Activated CD4-positive, alpha-beta memory T cell treated with anti-CD3 and anti-CD28 coated beads, Interleukin-2, amount 10 ng/mL, durations not matched to agents 7 days and 5 days (primary cell): ENCODE data around the gene ORM1. TPM values are rescaled to one million over a fixed set of nuclear protein-coding genes. Genes with fewer than 3 reads are reported as not detected.

ENCODE experiments used
- CTCF ChIA-PET: fragments of 350-600 bp; sonication (Branson Sonifier 250); formaldehyde crosslinking; loops from one replicate; lab custom pipeline; 2021; ENCODE audit warnings: antibody characterized with exemption, inconsistent platforms; lab: Charles Lee
- POLR2A ChIA-PET: fragments of 350-600 bp; sonication (Branson Sonifier 250); formaldehyde crosslinking; loops from one replicate; lab custom pipeline; 2021; ENCODE audit warnings: antibody characterized with exemption; lab: Charles Lee
- DNase-seq: peaks from one replicate; pipeline ENCODE4 v3.0.0-alpha.2; 2020
- H3K27ac Mint-ChIP-seq: one replicate; pipeline ENCODE4 v1.8.0; 2021; ENCODE audit warnings: mild to moderate bottlenecking, mixed read lengths
- H3K27me3 Mint-ChIP-seq: one replicate; pipeline ENCODE4 v1.8.0; 2021; ENCODE audit warnings: mixed read lengths
- H3K36me3 Mint-ChIP-seq: one replicate; pipeline ENCODE4 v1.8.0; 2021; ENCODE audit warnings: low read depth, mixed read lengths
- H3K4me1 Mint-ChIP-seq: one replicate; pipeline ENCODE4 v1.8.0; 2021; ENCODE audit warnings: mixed read lengths
- H3K4me3 Mint-ChIP-seq: one replicate; pipeline ENCODE4 v1.8.0; 2021; ENCODE audit warnings: mild to moderate bottlenecking, mixed read lengths
- H3K9me3 Mint-ChIP-seq: one replicate; pipeline ENCODE4 v1.8.0; 2021; ENCODE audit warnings: mixed read lengths
- total RNA-seq, 2 experiments: library from RNA; stranded (reverse); gene quantifications; one replicate each; pipeline ENCODE4 v1.2.3, GENCODE V29; 2021

ORM1 gene
- total RNA-seq, 2 experiments from 2014 or later, result not detected

DNA sequence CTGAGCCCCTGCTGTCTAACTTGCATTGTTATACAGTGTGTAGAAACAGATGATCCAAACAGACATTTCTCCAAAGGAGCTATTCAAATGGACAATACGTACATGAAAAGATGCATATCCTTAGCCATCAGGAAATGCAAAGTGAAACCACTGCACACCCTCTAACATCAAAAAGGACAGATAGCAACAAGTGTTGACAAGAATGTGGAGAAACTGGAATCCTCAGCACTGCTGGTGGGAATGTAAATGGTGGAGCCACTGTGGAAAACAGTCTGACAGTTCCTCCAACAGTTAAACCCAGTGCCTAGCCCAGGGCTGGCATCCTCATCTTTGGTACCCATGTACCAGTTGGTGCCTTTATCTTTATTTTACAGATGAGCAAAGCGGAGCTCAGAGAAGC is 15.3 kb downstream of the ORM1 start:
- DNase-seq, result no peak
- Mint-ChIP-seq H3K27me3 (no peaks in the 10 kb centered on the region), H3K27ac (no peak overlapping the region), H3K4me1 (peaks cover 7% of the 10 kb centered on the region), H3K36me3 (peaks cover 82% of the 10 kb centered on the region), H3K9me3 (no peaks in the 10 kb centered on the region), H3K4me3 (no peak overlapping the region)
- POLR2A ChIA-PET, result interaction anchor here (0.7 to 6.2 kb wide), 4 partner anchors 9 to 48 kb away, joined by 3 to 36 read pairs (median 3); partner anchors contain the start of gene AKNA
- CTCF ChIA-PET, result interaction anchor here (0.8 to 3.2 kb wide), 6 partner anchors 14 to 316 kb away, joined by 3 to 24 read pairs (median 5); partner anchors contain the start of gene AKNA

DNA sequence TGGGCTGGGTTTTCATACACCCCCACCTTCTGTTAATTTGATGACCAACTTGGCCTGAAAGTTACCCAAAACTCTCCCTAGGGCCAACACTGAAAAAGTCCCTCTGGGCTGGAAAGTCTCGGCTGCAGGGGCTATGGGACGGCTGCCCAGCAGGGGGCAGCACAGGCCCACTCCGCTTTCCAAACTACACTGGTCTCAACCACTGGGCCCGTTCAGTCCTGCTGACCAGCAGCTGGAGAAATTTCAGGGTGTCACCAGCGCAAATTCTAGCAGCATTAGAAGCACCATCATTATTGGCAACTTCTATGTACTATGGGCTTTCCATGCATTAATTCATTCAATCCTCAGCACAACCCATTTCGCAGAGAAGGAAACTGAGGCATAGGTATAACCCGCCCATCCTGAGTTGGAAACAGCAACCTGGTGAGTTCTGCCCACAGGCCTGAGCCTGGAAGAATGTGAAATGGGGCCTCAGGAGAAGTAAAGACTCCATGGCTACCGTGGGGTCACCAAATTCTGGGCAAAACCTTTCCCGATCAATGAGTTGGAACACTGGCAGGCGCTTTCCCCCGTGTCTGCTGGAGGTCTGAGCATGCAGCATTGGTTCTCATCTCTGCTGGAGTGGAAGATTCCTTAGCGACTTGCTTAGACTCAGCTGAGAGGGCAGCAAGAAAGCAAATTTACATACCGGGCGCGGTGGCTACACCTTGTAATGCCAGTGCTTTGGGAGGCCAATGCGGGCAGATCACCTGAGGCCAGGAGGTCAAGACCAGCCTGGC is 16.4 kb downstream of the ORM1 start:
- H3K4me3 Mint-ChIP-seq, result no peak overlapping the region
- H3K36me3 Mint-ChIP-seq, result peaks cover 92% of the 10 kb centered on the region
- no peaks in the 10 kb centered on the region for H3K9me3 Mint-ChIP-seq
- DNase-seq, result peak; percentile 60
- POLR2A ChIA-PET, result interaction anchor here (1.2 to 6.2 kb wide), 3 partner anchors 10 to 47 kb away, joined by 3 to 36 read pairs (median 3); partner anchors contain the start of gene AKNA
- H3K27ac Mint-ChIP-seq, result no peak overlapping the region
- H3K4me1 Mint-ChIP-seq, result peaks cover 9% of the 10 kb centered on the region
- H3K27me3 Mint-ChIP-seq, result no peaks in the 10 kb centered on the region
- CTCF ChIA-PET, result interaction anchor here (0.8 to 3.2 kb wide), 9 partner anchors 11 to 66 kb away, joined by 3 to 24 read pairs (median 4); partner anchors contain the start of gene AKNA

DNA sequence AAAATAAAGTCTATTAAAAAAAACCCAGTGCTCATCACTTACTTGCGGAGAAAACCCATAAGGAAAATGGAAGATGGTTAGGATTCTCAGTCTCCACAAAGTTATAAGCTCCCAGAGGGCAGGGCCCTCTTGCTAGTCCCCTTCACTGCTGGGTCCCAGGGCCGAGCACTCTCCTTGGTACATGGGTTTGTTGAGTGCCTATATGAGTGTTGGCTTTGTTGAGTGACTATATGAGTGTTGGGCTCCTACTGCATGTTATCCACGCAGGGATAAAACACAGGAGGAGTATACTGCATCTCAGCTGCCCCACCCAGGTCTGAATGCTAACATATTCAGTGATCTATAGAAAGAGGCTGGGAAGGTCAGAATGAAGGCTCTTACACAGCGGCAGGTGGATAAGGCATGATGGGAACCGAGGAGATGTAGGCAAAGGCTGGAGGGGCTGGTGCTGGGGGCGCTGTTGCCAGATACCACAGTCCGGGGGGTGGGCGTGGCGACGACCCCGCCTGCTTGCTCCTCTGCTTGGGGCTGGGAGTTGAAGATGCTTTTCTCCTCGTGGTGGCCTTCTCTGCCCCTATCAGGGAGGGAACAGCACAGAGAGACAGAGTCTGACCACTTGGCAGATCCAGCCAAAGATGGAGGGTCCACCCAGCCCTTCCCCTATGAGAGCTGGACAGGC is 18.4 kb downstream of the ORM1 start:
- H3K27ac Mint-ChIP-seq, result peak overlapping the region; percentile 28
- peaks cover 93% of the 10 kb centered on the region for H3K36me3 Mint-ChIP-seq
- peaks cover 10% of the 10 kb centered on the region for H3K4me1 Mint-ChIP-seq
- CTCF ChIA-PET, result interaction anchor here (1.6 to 2.0 kb wide), 2 partner anchors 11 to 38 kb away, joined by 4 to 5 read pairs; no protein-coding TSS in a partner anchor
- no peak overlapping the region for H3K4me3 Mint-ChIP-seq
- POLR2A ChIA-PET, result interaction anchor here (1.2 to 6.2 kb wide), 3 partner anchors 22 to 45 kb away, joined by 3 to 36 read pairs (median 5); partner anchors contain the start of gene AKNA
- H3K27me3 Mint-ChIP-seq, result no peaks in the 10 kb centered on the region
- H3K9me3 Mint-ChIP-seq, result no peaks in the 10 kb centered on the region
- DNase-seq, result no peak

DNA sequence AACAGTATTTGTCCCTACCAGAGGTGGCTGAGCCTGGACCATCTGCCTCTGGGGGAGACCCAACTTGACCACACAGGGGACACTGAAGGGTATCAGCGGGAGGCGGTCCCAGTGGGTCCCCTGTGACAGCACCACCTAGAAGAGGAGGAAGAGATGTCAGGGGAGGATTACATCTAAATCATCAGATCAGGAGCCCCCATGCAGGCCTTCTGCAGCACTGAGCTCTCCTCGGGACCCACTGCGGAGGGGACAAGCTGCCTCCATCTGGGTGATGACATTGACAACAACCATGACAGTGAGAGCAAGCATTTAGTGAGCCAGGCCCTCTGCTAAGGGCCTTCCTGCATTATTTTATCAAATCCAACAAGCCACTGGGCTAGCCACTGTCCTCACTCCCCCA is 19.1 kb downstream of the ORM1 start:
- DNase-seq, result no peak
- Mint-ChIP-seq H3K4me1 (peaks cover 10% of the 10 kb centered on the region), H3K36me3 (peaks cover 93% of the 10 kb centered on the region), H3K27me3 (no peaks in the 10 kb centered on the region), H3K4me3 (no peak overlapping the region), H3K27ac (no peak overlapping the region), H3K9me3 (no peaks in the 10 kb centered on the region)
- ChIA-PET POLR2A (interaction anchor here (1.2 to 6.2 kb wide), 2 partner anchors 23 to 44 kb away, joined by 5 to 36 read pairs; partner anchors contain the start of gene AKNA), CTCF (interaction anchor here (2.0 kb wide), 1 partner anchor 37 kb away, joined by 5 read pairs; no protein-coding TSS in a partner anchor)

DNA sequence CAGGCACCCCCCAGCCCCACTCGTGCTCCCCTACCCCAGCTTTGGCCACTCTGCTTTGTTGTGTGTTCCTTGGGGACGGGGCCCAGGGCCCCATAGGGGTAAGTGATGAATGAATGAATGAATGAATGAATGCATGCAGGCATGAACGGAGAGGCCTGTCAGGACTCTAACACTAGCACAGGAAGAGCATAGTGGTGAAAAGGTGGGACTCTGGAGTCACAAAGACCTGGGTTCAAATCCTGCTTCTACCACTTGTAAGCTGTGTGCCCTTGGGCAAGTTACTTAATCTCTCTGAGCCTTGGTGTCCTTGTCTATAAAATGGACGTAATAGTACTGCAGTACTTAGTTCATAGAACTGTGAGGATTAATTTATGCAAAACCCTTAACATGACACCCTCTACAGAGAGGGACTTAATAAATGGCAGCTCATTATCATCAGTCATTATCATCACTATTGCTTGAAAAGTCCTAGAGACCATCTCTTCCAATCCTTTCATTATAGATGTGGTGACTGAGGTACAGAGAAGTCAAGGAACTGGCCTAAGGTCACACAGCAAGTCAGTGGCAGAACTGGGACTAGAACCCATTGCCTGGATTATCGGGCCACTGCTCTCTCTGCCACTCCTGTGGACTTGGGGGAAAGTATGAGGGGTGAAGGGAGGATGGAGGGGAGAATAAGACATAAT is 20.0 kb downstream of the ORM1 start:
- H3K36me3 Mint-ChIP-seq, result peaks cover 91% of the 10 kb centered on the region
- no peaks in the 10 kb centered on the region for H3K27me3 Mint-ChIP-seq
- DNase-seq, result no peak
- no peak overlapping the region for H3K4me3 Mint-ChIP-seq
- no peaks in the 10 kb centered on the region for H3K9me3 Mint-ChIP-seq
- ChIA-PET CTCF (no interaction called here), POLR2A (interaction anchor here (1.2 to 3.1 kb wide), 2 partner anchors 22 to 44 kb away, joined by 5 to 16 read pairs; partner anchors contain the start of gene AKNA)
- peaks cover 10% of the 10 kb centered on the region for H3K4me1 Mint-ChIP-seq
- H3K27ac Mint-ChIP-seq, result peak overlapping the region; percentile 21

DNA sequence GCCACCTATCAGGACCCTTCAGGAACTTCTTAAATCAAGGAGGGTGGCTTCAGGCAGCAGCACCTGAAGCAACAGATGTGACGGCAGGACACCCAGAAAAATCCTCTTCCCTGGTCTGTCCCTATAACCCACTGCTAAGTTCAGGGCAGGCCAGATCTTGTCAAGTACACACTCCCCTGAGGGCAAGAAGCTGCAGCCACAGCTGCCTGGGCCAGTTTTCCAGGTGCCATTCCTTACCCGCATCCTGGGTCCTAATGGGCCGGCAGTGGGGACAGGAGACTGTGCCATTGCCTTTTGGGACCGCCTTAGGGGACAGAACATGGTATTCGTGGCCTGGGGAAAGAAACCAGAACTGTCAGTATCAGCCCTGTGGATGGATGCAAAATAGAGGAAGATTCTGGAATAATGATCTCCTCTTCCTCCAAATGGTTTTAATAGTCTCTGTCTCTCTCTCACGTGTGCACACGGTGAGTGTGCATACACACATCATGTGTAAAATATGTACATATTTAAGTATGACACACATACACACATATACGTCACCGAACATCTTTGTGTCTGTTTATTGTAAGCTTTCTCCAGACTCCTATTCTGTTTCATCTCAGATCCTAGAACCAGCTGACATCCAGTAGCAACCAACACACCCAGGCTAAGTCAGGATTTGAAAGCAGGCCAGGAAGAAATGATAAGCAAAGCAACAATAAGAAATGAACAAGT is 20.7 kb downstream of the ORM1 start:
- Mint-ChIP-seq H3K9me3 (no peaks in the 10 kb centered on the region), H3K36me3 (peaks cover 93% of the 10 kb centered on the region), H3K4me3 (no peak overlapping the region), H3K27ac (peak overlapping the region; percentile 21), H3K4me1 (peaks cover 17% of the 10 kb centered on the region), H3K27me3 (no peaks in the 10 kb centered on the region)
- no peak for DNase-seq
- CTCF ChIA-PET, result interaction anchor here (1.9 kb wide), 1 partner anchor 42 kb away, joined by 4 read pairs; no protein-coding TSS in a partner anchor
- POLR2A ChIA-PET, result interaction anchor here (3.1 kb wide), 1 partner anchor 44 kb away, joined by 16 read pairs; the partner anchor contains the start of gene AKNA

DNA sequence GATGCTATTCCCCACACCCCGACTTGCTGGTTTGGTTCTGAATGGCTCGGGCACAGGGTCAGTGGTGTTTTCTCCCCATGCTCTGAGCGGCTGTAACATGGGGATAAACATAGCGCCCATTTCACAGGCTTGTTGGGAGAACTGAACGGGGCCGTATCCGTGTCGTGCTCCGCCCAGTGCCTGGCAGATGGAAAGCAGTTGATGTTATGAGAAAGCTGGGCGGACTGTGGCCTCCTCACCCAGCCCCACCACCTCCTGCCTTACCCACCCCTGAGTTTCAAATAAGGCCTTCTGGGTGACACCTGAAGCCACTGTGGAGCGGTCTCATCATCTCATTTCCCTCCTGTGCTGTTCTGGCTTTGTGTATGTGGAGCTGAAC is 21.3 kb downstream of the ORM1 start:
- Mint-ChIP-seq H3K4me3 (no peak overlapping the region), H3K9me3 (no peaks in the 10 kb centered on the region), H3K4me1 (peaks cover 22% of the 10 kb centered on the region), H3K27me3 (no peaks in the 10 kb centered on the region), H3K27ac (no peak overlapping the region), H3K36me3 (peaks cover 93% of the 10 kb centered on the region)
- POLR2A ChIA-PET, result interaction anchor here (3.1 kb wide), 1 partner anchor 43 kb away, joined by 16 read pairs; the partner anchor contains the start of gene AKNA
- CTCF ChIA-PET, result interaction anchor here (1.9 kb wide), 1 partner anchor 41 kb away, joined by 4 read pairs; no protein-coding TSS in a partner anchor
- DNase-seq, result no peak

DNA sequence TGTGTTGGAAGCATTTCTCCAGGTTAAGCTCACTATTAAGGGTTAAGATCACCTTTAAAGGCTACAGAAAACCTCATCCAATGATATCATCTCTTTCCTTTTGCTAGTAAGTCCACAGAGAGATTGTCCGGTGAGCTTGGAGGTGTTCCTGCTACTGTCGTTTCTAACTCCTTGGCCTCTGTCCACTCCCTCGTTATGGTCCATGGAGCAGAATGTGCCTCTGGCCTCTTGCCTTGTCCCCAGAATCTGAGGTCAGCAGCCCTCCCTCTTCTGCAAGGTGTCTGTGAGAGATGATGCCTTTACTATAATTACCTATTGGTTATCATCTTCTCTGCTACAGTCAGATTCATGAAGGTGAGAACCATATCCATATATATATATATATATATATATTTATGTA is 21.8 kb downstream of the ORM1 start:
- POLR2A ChIA-PET, result interaction anchor here (3.1 kb wide), 1 partner anchor 42 kb away, joined by 16 read pairs; the partner anchor contains the start of gene AKNA
- no peak overlapping the region for H3K27ac Mint-ChIP-seq
- CTCF ChIA-PET, result interaction anchor here (1.9 kb wide), 1 partner anchor 41 kb away, joined by 4 read pairs; no protein-coding TSS in a partner anchor
- DNase-seq, result no peak
- no peak overlapping the region for H3K4me3 Mint-ChIP-seq
- H3K9me3 Mint-ChIP-seq, result no peaks in the 10 kb centered on the region
- H3K36me3 Mint-ChIP-seq, result peaks cover 93% of the 10 kb centered on the region
- peaks cover 25% of the 10 kb centered on the region for H3K4me1 Mint-ChIP-seq
- H3K27me3 Mint-ChIP-seq, result no peaks in the 10 kb centered on the region

DNA sequence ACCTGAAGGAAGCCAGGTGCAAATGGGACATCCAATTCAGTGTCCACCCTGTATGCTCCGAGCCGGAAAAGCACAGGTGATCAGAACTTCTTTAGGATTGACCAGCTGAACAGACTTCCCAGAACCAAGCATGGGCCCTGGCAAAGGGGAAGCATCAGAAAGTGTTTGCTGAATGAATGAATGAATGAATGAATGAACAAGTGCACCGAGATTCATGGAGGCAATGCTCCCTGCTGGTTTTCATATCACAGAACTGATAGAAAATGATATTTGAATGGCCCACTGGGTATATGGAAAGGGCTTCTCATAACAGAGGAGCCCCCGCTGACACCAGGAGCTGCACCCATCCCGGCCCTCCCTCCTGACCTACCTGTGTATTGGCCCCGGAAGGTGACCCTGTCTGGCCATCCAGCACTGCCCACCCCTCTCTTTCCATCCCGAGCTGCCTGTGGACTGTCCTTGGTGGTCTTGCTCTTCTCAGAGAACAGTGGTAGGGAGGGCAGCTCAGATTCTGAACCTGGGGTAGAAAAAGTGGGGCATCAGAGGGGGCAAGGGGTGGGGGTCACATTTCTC is 22.7 kb downstream of the ORM1 start:
- H3K4me1 Mint-ChIP-seq, result peaks cover 34% of the 10 kb centered on the region
- H3K9me3 Mint-ChIP-seq, result no peaks in the 10 kb centered on the region
- no peak overlapping the region for H3K4me3 Mint-ChIP-seq
- H3K36me3 Mint-ChIP-seq, result peaks cover 93% of the 10 kb centered on the region
- POLR2A ChIA-PET, result interaction anchor here (0.7 to 3.1 kb wide), 4 partner anchors 9 to 42 kb away, joined by 3 to 16 read pairs (median 3); partner anchors contain the start of gene AKNA
- CTCF ChIA-PET, result no interaction called here
- H3K27me3 Mint-ChIP-seq, result no peaks in the 10 kb centered on the region
- H3K27ac Mint-ChIP-seq, result no peak overlapping the region
- DNase-seq, result no peak

DNA sequence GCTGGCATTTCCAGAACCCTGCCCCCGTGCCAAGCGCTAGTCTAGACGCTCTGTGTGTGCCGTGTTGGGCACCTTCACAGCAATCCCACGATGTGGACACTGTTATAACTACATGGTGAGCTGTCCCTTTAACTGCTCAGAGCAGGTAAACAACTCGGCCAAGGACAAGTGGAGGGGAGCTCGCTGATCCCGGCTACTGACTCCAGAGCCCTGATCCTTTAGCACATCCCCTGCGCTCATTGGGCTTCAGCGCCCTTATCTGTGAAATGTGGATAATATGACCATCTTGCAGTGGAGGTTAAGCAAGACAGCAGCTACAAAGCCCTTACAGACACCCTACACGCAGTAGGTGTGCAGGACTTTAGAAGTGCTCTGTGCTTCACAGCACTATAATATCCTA is 23.2 kb downstream of the ORM1 start:
- Mint-ChIP-seq H3K27ac (peak overlapping the region; percentile 31), H3K4me1 (peaks cover 39% of the 10 kb centered on the region), H3K4me3 (no peak overlapping the region), H3K27me3 (no peaks in the 10 kb centered on the region), H3K36me3 (peaks cover 93% of the 10 kb centered on the region), H3K9me3 (no peaks in the 10 kb centered on the region)
- DNase-seq, result no peak
- ChIA-PET CTCF (no interaction called here), POLR2A (interaction anchor here (0.7 to 1.4 kb wide), 3 partner anchors 10 to 23 kb away, joined by 3 read pairs; no protein-coding TSS in a partner anchor)

DNA sequence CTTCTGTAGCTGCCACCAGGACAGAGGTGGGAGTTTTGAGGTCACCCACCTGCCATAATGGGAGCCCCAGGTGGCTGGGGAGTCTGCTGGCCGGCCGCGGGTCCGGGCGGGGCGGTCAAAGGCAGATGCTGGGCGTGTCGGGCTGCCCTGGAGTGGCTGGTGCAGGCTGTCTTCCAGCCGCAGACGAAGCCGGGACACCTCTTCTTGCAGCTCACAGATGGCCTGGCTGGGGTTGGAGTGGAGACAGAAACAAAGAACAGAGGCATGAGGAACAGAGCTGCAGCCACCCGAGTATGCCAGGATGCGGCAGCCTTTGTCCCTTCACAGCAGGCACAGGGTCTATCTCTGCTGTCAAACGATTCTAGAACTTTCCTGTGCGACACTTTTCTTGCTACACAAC is 24.8 kb downstream of the ORM1 start:
- ChIA-PET CTCF (no interaction called here), POLR2A (interaction anchor here (1.0 to 1.4 kb wide), 3 partner anchors 9 to 37 kb away, joined by 3 to 6 read pairs (median 3); no protein-coding TSS in a partner anchor)
- no peaks in the 10 kb centered on the region for H3K27me3 Mint-ChIP-seq
- H3K27ac Mint-ChIP-seq, result peak overlapping the region; percentile 91
- H3K36me3 Mint-ChIP-seq, result peaks cover 92% of the 10 kb centered on the region
- H3K4me3 Mint-ChIP-seq, result no peak overlapping the region
- no peaks in the 10 kb centered on the region for H3K9me3 Mint-ChIP-seq
- peaks cover 45% of the 10 kb centered on the region for H3K4me1 Mint-ChIP-seq
- DNase-seq, result no peak
